Muscle layer of colon (tissue), 2 donors: Measurements from ENCODE around the gene RRP12.

Experiments
- H3K27ac ChIP-seq: one replicate; pipeline ENCODE4 v1.7.0; 2013; ENCODE audit warnings: low read depth, mild to moderate bottlenecking, low read length, moderate library complexity
- H3K27me3 ChIP-seq, 2 donors: one replicate each; pipeline ENCODE4 v1.7.0; 2013; ENCODE audit warnings: low read length in 2 of 2, mild to moderate bottlenecking in 2 of 2; ENCODE audit not compliant: insufficient read depth in 2 of 2, control insufficient read depth in 1 of 2
- H3K36me3 ChIP-seq: one replicate; pipeline ENCODE4 v1.7.0; 2013; ENCODE audit warnings: mild to moderate bottlenecking, low read length; ENCODE audit not compliant: insufficient read depth
- H3K4me1 ChIP-seq: one replicate; pipeline ENCODE4 v1.7.0; 2013; ENCODE audit warnings: mild to moderate bottlenecking, low read length; ENCODE audit not compliant: insufficient read depth
- H3K4me3 ChIP-seq, 2 donors: one replicate each; pipeline ENCODE4 v1.7.0; 2013; ENCODE audit warnings: low read length in 2 of 2, low read depth in 1 of 2, mild to moderate bottlenecking in 1 of 2, moderate library complexity in 1 of 2
- H3K9ac ChIP-seq: one replicate; pipeline ENCODE4 v1.7.0; 2013; ENCODE audit warnings: low read length
- H3K9me3 ChIP-seq: one replicate; pipeline ENCODE4 v1.7.0; 2013; ENCODE audit warnings: mild to moderate bottlenecking, low read length
- donor health status: abdominal sarcoma.
- donor health status: Adenocarcinoma of cecum.

The RRP12 gene

GRCh38 chr10:97363071-97363470 is 38.1 kb downstream of the RRP12 start:
- H3K36me3 ChIP-seq, result peaks cover 23% of the 10 kb centered on the region
- no peak overlapping the region for H3K9ac ChIP-seq
- H3K9me3 ChIP-seq, result no peaks in the 10 kb centered on the region
- no peak overlapping the region for H3K4me3 ChIP-seq
- H3K27ac ChIP-seq, result no peak overlapping the region
- H3K4me1 ChIP-seq, result no peaks in the 10 kb centered on the region
- H3K27me3 ChIP-seq, result no peaks in the 10 kb centered on the region

DNA sequence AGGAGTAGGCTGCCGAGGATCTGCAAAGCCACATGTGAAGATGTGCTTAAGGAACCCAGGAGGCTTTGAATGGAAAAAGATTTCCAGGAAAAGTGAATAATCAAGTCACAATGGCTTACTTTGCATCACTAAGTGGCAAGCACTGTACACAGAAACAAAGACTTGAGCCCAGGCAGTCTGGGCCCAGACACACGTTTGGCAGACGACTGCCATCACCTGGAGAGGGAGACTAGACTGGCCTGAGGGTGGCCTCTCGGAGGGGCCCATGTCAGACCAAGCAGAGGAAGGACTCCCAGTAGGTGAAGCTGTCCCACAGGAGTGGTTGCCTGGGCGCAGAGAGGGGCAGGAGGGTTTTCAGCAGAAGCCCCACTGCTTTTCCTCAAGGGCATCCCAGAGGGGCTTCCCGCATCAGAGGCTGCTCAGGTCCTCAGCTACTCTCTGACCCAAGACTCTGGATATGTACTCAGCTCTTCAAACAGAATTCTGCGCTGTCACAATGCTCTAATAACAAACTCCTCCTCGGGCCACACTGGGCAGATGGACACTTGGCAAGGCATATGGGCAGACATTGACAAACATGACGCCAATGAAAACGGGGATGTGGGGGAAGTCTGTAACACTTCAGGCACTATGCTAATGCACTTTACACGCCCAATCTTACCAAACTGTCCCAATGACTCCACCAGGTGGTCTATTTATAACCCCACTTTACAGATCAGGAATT is 38.7 kb downstream of the RRP12 start:
- no peaks in the 10 kb centered on the region for H3K9me3 ChIP-seq
- peaks cover 23% of the 10 kb centered on the region for H3K36me3 ChIP-seq
- H3K27me3 ChIP-seq, result no peaks in the 10 kb centered on the region
- H3K9ac ChIP-seq, result no peak overlapping the region
- no peak overlapping the region for H3K27ac ChIP-seq
- no peaks in the 10 kb centered on the region for H3K4me1 ChIP-seq
- no peak overlapping the region for H3K4me3 ChIP-seq

DNA sequence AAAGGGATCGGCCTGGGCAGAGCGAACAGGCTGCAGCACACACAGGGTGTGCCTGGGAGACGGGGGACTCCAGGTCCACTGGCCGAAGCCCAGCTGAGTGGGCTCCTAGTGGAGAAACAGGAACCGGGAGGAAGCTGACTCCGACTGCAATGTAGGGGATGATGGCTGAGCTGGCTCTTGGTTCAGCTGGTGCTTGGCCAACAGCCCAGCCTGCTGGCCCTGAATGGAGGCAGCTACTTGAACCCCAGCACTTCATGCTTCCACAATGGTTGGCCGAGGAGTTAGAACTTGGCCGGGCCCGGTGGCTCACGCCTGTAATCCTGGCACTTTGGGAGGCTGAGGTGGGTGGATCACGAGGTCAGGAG is 39.6 kb downstream of the RRP12 start:
- no peak overlapping the region for H3K4me3 ChIP-seq
- no peak overlapping the region for H3K9ac ChIP-seq
- no peak overlapping the region for H3K27ac ChIP-seq
- peaks cover 18% of the 10 kb centered on the region for H3K36me3 ChIP-seq
- H3K27me3 ChIP-seq, result no peaks in the 10 kb centered on the region
- H3K4me1 ChIP-seq, result no peaks in the 10 kb centered on the region
- no peaks in the 10 kb centered on the region for H3K9me3 ChIP-seq

GRCh38 chr10:97360705-97361536 is 40.2 kb downstream of the RRP12 start:
- peaks cover 14% of the 10 kb centered on the region for H3K36me3 ChIP-seq
- no peaks in the 10 kb centered on the region for H3K9me3 ChIP-seq
- no peaks in the 10 kb centered on the region for H3K27me3 ChIP-seq
- no peak overlapping the region for H3K4me3 ChIP-seq
- H3K4me1 ChIP-seq, result peaks cover 5% of the 10 kb centered on the region
- no peak overlapping the region for H3K27ac ChIP-seq
- H3K9ac ChIP-seq, result no peak overlapping the region

DNA sequence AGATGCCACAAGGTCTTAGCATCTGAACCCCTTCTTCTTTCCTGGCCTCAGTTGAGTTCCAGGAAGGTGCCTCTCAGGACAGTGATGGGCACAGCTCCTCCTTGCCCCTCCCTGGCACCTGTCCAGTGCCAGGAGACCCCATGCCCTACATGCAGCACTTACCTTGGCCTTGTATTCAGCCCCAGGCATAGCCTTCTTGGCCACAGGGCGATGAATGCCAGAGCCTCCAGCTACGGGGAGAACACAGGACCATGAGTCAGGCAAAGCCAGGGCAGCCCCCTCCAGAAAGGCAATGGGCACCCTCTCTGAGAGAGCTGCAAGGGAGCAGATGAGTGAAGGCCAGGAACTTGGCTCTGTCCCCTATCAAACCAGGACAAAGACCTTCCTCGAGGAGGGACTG is 42.4 kb downstream of the RRP12 start:
- H3K27me3 ChIP-seq, result no peaks in the 10 kb centered on the region
- H3K9me3 ChIP-seq, result no peaks in the 10 kb centered on the region
- no peak overlapping the region for H3K4me3 ChIP-seq
- H3K27ac ChIP-seq, result no peak overlapping the region
- peaks cover 8% of the 10 kb centered on the region for H3K36me3 ChIP-seq
- H3K9ac ChIP-seq, result no peak overlapping the region
- peaks cover 7% of the 10 kb centered on the region for H3K4me1 ChIP-seq

- no peaks in the 10 kb centered on the region for H3K27me3 ChIP-seq
- no peak overlapping the region for H3K4me3 ChIP-seq
- no peak overlapping the region for H3K27ac ChIP-seq
- H3K9ac ChIP-seq, result no peak overlapping the region
- peaks cover 8% of the 10 kb centered on the region for H3K36me3 ChIP-seq
- peaks cover 7% of the 10 kb centered on the region for H3K4me1 ChIP-seq
- H3K9me3 ChIP-seq, result no peaks in the 10 kb centered on the region
These were observed 42.8 kb downstream of the RRP12 start for GRCh38 chr10:97358349-97358748.

GRCh38 chr10:97356918-97357317 is 44.2 kb downstream of the RRP12 start:
- Histone ChIP-seq H3K27ac (no peak overlapping the region), H3K4me1 (peaks cover 7% of the 10 kb centered on the region), H3K4me3 (no peak overlapping the region), H3K9me3 (no peaks in the 10 kb centered on the region), H3K36me3 (peaks cover 8% of the 10 kb centered on the region), H3K27me3 (no peaks in the 10 kb centered on the region), H3K9ac (no peak overlapping the region)

DNA sequence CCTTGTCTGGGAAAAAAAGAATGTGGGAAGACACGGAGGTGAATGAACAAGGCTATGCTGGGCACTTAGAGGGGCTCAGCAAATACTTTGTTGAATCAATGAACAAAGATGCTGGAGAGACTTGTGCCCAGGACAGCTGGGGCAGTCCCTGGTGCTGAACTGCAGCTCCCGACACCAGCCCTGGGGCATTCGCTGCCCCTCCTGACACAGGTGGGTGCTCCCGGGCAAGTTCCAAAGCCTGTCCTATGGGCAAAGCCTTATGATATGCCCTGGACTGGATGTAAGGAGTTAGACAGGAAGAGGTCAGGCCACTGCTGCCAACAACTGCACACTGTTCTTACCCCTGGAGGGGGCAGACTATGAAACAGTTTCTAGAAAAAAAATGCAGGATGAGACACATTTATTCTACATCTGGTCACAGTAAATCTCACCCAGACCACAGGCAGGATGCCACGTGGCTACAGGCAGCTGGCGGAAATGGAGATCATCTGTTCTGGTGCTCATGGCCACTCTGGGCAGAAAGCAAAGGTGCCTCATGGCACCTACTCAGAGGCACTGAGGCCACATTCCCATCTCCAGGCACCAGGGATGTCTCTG is 44.7 kb downstream of the RRP12 start:
- Histone ChIP-seq H3K27ac (no peak overlapping the region), H3K4me3 (no peak overlapping the region), H3K36me3 (peaks cover 8% of the 10 kb centered on the region), H3K27me3 (no peaks in the 10 kb centered on the region), H3K4me1 (peaks cover 7% of the 10 kb centered on the region), H3K9ac (no peak overlapping the region), H3K9me3 (no peaks in the 10 kb centered on the region)

DNA sequence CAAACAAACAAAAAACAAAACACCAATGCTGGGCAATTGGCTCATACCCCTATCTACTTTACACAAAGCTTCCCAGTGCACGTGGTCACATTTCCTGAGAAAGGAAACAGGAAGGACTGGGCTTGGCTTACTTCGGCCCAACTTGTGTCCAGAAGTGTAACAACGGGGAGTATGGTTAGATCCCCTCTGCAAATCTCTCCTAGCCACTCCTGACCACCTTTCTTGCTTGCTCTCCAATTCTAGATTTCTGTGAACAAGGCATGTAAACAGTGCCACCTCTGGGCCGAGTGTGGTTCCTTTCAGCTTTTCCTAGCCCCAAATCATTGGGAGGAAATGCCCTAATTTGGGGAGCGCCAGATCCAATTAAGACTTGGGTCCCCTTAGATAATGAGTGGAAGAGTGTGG is 45.6 kb downstream of the RRP12 start:
- peaks cover 8% of the 10 kb centered on the region for H3K36me3 ChIP-seq
- no peak overlapping the region for H3K4me3 ChIP-seq
- no peaks in the 10 kb centered on the region for H3K27me3 ChIP-seq
- no peak overlapping the region for H3K9ac ChIP-seq
- peaks cover 7% of the 10 kb centered on the region for H3K4me1 ChIP-seq
- H3K27ac ChIP-seq, result no peak overlapping the region
- no peaks in the 10 kb centered on the region for H3K9me3 ChIP-seq

GRCh38 chr10:97353945-97354344 is 47.2 kb downstream of the RRP12 start:
- peaks cover 17% of the 10 kb centered on the region for H3K4me1 ChIP-seq
- H3K27me3 ChIP-seq, result no peaks in the 10 kb centered on the region
- no peak overlapping the region for H3K9ac ChIP-seq
- H3K27ac ChIP-seq, result no peak overlapping the region
- H3K4me3 ChIP-seq, result no peak overlapping the region
- no peaks in the 10 kb centered on the region for H3K9me3 ChIP-seq
- H3K36me3 ChIP-seq, result no peaks in the 10 kb centered on the region

- Histone ChIP-seq H3K4me3 (no peak overlapping the region), H3K27me3 (no peaks in the 10 kb centered on the region), H3K4me1 (peaks cover 9% of the 10 kb centered on the region), H3K9ac (no peak overlapping the region), H3K9me3 (no peaks in the 10 kb centered on the region), H3K36me3 (no peaks in the 10 kb centered on the region), H3K27ac (no peak overlapping the region)
These were observed 51.2 kb downstream of the RRP12 start for GRCh38 chr10:97349752-97350513.
